ENCODE measurements around the gene STAT6.

Gene STAT6

GRCh38 chr12:57046086-57046791 is 64.9 kb downstream of the STAT6 start:
- no peak for DNase-seq
